Measurements from ENCODE around the gene HAUS1. TPM values are rescaled to one million over a fixed set of nuclear protein-coding genes. Genes with fewer than 3 reads are reported as not detected.

HAUS1 gene
- total RNA-seq (10 to 100 TPM in 1 of 2 donors, 1 to 10 TPM in 1; 4.5 to 17.9 TPM), polyA plus RNA-seq (1 to 10 TPM; 5.6 to 7.4 TPM)

GRCh38 chr18:46104128-46104911 is at the start of gene HAUS1:
TSS of gene HAUS1 (plus strand) at chr18:46104385. CDS start at chr18:46104412, 27 bp downstream.
- Histone ChIP-seq H3K9me3 (ENCODE audit: control insufficient read depth in 4 of 4, low read length in 3 of 4) (no peaks in the 10 kb centered on the region), H3K36me3 (ENCODE audit: control insufficient read depth in 4 of 4, insufficient read depth in 3 of 4, low read depth in 1 of 4, low read length in 3 of 4) (no peaks in the 10 kb centered on the region), H3K27me3 (ENCODE audit: control insufficient read depth in 4 of 4, insufficient read depth in 4 of 4, low read length in 3 of 4) (no peaks in the 10 kb centered on the region), H3K4me3 (ENCODE audit: low read depth in 1 of 3, low read length in 3 of 3) (peak within 1 kb of the TSS; percentile 62 to 100 (median 97)), H3K27ac (ENCODE audit: low read depth in 1 of 2, low read length in 2 of 2) (peak within 1 kb of the TSS; percentile 52 to 81), H3K9ac (ENCODE audit: low read depth in 1 of 2, low read length in 2 of 2) (peak within 1 kb of the TSS; percentile 50 to 74), H3K4me1 (ENCODE audit: control insufficient read depth in 4 of 4, insufficient read depth in 4 of 4, low read length in 3 of 4) (peaks cover 0 to 13% (median 8%) of the 10 kb centered on the region in 4 donors)
- peak; percentile 94 for DNase-seq (ENCODE audit: low spot score)
- under 1% methylated on average over 57 of the region's 57 CpGs for WGBS
- no peak for TF ChIP-seq SP1 (IDR thresholded peaks at IDR 0.05)
- TF ChIP-seq FOXA2 (IDR thresholded peaks at IDR 0.05): no peak
- TF ChIP-seq, protein P1, sequence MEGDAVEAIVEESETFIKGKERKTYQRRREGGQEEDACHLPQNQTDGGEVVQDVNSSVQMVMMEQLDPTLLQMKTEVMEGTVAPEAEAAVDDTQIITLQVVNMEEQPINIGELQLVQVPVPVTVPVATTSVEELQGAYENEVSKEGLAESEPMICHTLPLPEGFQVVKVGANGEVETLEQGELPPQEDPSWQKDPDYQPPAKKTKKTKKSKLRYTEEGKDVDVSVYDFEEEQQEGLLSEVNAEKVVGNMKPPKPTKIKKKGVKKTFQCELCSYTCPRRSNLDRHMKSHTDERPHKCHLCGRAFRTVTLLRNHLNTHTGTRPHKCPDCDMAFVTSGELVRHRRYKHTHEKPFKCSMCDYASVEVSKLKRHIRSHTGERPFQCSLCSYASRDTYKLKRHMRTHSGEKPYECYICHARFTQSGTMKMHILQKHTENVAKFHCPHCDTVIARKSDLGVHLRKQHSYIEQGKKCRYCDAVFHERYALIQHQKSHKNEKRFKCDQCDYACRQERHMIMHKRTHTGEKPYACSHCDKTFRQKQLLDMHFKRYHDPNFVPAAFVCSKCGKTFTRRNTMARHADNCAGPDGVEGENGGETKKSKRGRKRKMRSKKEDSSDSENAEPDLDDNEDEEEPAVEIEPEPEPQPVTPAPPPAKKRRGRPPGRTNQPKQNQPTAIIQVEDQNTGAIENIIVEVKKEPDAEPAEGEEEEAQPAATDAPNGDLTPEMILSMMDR (IDR thresholded peaks at IDR 0.05; ENCODE audit: low read depth, low read length, missing input control): no peak
- no peak for TF ChIP-seq MAX (IDR thresholded peaks at IDR 0.05)
- TF ChIP-seq, protein P2, sequence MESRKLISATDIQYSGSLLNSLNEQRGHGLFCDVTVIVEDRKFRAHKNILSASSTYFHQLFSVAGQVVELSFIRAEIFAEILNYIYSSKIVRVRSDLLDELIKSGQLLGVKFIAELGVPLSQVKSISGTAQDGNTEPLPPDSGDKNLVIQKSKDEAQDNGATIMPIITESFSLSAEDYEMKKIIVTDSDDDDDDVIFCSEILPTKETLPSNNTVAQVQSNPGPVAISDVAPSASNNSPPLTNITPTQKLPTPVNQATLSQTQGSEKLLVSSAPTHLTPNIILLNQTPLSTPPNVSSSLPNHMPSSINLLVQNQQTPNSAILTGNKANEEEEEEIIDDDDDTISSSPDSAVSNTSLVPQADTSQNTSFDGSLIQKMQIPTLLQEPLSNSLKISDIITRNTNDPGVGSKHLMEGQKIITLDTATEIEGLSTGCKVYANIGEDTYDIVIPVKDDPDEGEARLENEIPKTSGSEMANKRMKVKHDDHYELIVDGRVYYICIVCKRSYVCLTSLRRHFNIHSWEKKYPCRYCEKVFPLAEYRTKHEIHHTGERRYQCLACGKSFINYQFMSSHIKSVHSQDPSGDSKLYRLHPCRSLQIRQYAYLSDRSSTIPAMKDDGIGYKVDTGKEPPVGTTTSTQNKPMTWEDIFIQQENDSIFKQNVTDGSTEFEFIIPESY (IDR thresholded peaks at IDR 0.05): no peak
- TF ChIP-seq TAF1 (conservative IDR thresholded peaks at IDR 0.05): peak; percentile 32
- TF ChIP-seq REST (IDR thresholded peaks at IDR 0.05): peak; percentile 30
- TF ChIP-seq YY1 (IDR thresholded peaks at IDR 0.05): peak; percentile 83
- peak; percentile 7 to 20 for TF ChIP-seq GABPA (IDR thresholded peaks at IDR 0.05 in 1 of 2, conservative IDR thresholded peaks at IDR 0.05 in 1 of 2)
- no peak for TF ChIP-seq RAD21 (IDR thresholded peaks at IDR 0.05)
- TF ChIP-seq HNF4A (conservative IDR thresholded peaks at IDR 0.05): no peak
- TF ChIP-seq NR2F2 (IDR thresholded peaks at IDR 0.05): no peak
- TF ChIP-seq FOXA1 (IDR thresholded peaks at IDR 0.05): no peak
- TF ChIP-seq JUND (IDR thresholded peaks at IDR 0.05): no peak
